HepG2 (cell line): ENCODE results near the gene SLC2A5. TPM values are rescaled to one million over a fixed set of nuclear protein-coding genes. Genes with fewer than 3 reads are reported as not detected.

Experiments used
- ATAC-seq: fragments of 200-7000 bp; cut with Tn5 transposase; 3 replicates; pipeline ENCODE4 v1.9.1; 2020; ENCODE audit warnings: mild to moderate bottlenecking, moderate library complexity
- BruUV-seq: library from RNA; stranded (reverse); fragments of 400-500 nt; replicated peaks from 2 replicates; lab custom pipeline; 2021; lab: Mats Ljungman, UMichigan
- CTCF ChIA-PET: fragments of 300-600 bp; formaldehyde crosslinking; extraction: SDS; loops from one replicate; lab custom pipeline; 2021; ENCODE audit warnings: low total read pairs, inconsistent platforms, low intra/inter-chr PET ratio; lab: Yijun Ruan, JAX
- POLR2A ChIA-PET: fragments of 350-600 bp; sonication (Branson Sonifier 250); formaldehyde crosslinking; loops from one replicate; lab custom pipeline; 2020; ENCODE audit warnings: antibody characterized with exemption, inconsistent platforms; lab: Yijun Ruan, JAX
- DNase-seq: peaks from one replicate; pipeline ENCODE4 v3.0.0-alpha.2; 2015; ENCODE audit warnings: low spot score
- FAIRE-seq: peaks from 3 replicates; lab custom pipeline; 2011; peaks lifted over from hg19 to GRCh38; lab: Jason Lieb, UNC
- H2AFZ ChIP-seq: one replicate; pipeline ENCODE4 v1.6.1; 2011; ENCODE audit warnings: low read length, inconsistent platforms
- H3K27ac ChIP-seq: fragments of 300-600 bp; 3 replicates; pipeline ENCODE4 v1.8.0; 2011; ENCODE audit warnings: mixed run types, mild to moderate bottlenecking, mixed read lengths, low read length, inconsistent platforms; ENCODE audit not compliant: insufficient read depth; ENCODE audit errors: extremely low read length
- H3K27me3 ChIP-seq, 2 experiments: fragments of 200-600 bp in 1 of 2; 2 replicates in 1 of 2; 3 replicates in 1 of 2; pipeline versions ENCODE4 v1.6.0 to v1.8.0; 2011; ENCODE audit warnings: low read length in 2 of 2, mild to moderate bottlenecking in 2 of 2, moderate library complexity in 2 of 2, inconsistent platforms in 1 of 2; ENCODE audit not compliant: insufficient read depth in 2 of 2, control insufficient read depth in 1 of 2
- H3K36me3 ChIP-seq, 2 experiments: fragments of 200-600 bp in 1 of 2; replicated peaks in 1 of 2; 2 replicates in 1 of 2; 3 replicates in 1 of 2; pipeline versions ENCODE4 v1.5.1 to v1.8.0; 2011; ENCODE audit warnings: low read length in 2 of 2, inconsistent platforms in 1 of 2; ENCODE audit not compliant: insufficient read depth in 2 of 2, control insufficient read depth in 1 of 2
- H3K4me1 ChIP-seq: 2 replicates; pipeline ENCODE4 v1.5.1; 2012; ENCODE audit warnings: low read length, inconsistent platforms; ENCODE audit not compliant: insufficient read depth
- H3K4me2 ChIP-seq: 2 replicates; pipeline ENCODE4 v1.6.0; 2011; ENCODE audit warnings: low read depth, low read length, inconsistent platforms
- H3K4me3 ChIP-seq, 3 experiments: fragments of 200-600 bp in 1 of 3; sonication (generic), shearing (Covaris generic) in 1 of 3; replicated peaks in 1 of 3; 2 replicates each; pipeline ENCODE4 v1.5.1; 2011 to 2016; ENCODE audit warnings: low read length in 3 of 3, inconsistent platforms in 2 of 3, low read depth in 2 of 3, mild to moderate bottlenecking in 2 of 3, control low read depth in 1 of 3, mixed read lengths in 1 of 3; ENCODE audit not compliant: insufficient read depth in 1 of 3
- H3K79me2 ChIP-seq: one replicate; pipeline ENCODE4 v1.6.1; 2011; ENCODE audit warnings: low read length, inconsistent platforms; ENCODE audit not compliant: insufficient read depth
- H3K9ac ChIP-seq: 2 replicates; pipeline ENCODE4 v1.6.0; 2011; ENCODE audit warnings: mild to moderate bottlenecking, low read depth, low read length, inconsistent platforms; ENCODE audit not compliant: insufficient read depth
- H3K9me3 ChIP-seq: 2 replicates; pipeline ENCODE4 v1.5.1; 2012; ENCODE audit warnings: mild to moderate bottlenecking, low read length
- H4K20me1 ChIP-seq: 2 replicates; pipeline ENCODE4 v1.6.0; 2011; ENCODE audit warnings: inconsistent platforms, mild to moderate bottlenecking, low read length, moderate library complexity; ENCODE audit not compliant: insufficient read depth
- FOXA1 ChIP-seq, 2 experiments: fragments of 450-650 bp in 1 of 2; sonication (generic) in 1 of 2; formaldehyde crosslinking in 1 of 2; IDR thresholded peaks; 2 replicates each; pipeline versions ENCODE4 v1.4.0 to v1.6.1; 2016 to 2020; ENCODE audit warnings: missing genetic modification reagents in 1 of 2
- HNRNPUL1 ChIP-seq: fragments of 200-400 bp; formaldehyde crosslinking; IDR thresholded peaks from 2 replicates; pipeline ENCODE4 v1.6.1; 2017; ENCODE audit warnings: low read depth, mild to moderate bottlenecking, low read length, moderate library complexity
- JUNB ChIP-seq: sonication (generic); formaldehyde crosslinking; IDR thresholded peaks from 2 replicates; pipeline ENCODE4 v1.8.0; 2022; ENCODE audit warnings: missing genetic modification reagents, mild to moderate bottlenecking, borderline replicate concordance
- NCOA1 ChIP-seq: sonication (generic); formaldehyde crosslinking; IDR thresholded peaks from 2 replicates; pipeline ENCODE4 v1.9.0; 2021; ENCODE audit warnings: missing genetic modification reagents
- PCBP2 ChIP-seq: fragments of 200-400 bp; formaldehyde crosslinking; optimal IDR thresholded peaks from 2 replicates; pipeline ENCODE3; 2018; ENCODE audit warnings: low read length, low read depth; ENCODE audit not compliant: poor library complexity, severe bottlenecking
- RCOR2 ChIP-seq: IDR thresholded peaks from 2 replicates; pipeline ENCODE4 v1.6.1; 2016; ENCODE audit warnings: missing biosample characterization, missing genetic modification reagents
- U2AF2 ChIP-seq: fragments of 200-400 bp; formaldehyde crosslinking; IDR thresholded peaks from 2 replicates; pipeline ENCODE4 v1.6.1; 2017; ENCODE audit warnings: low read depth, mild to moderate bottlenecking, low read length
- ZBTB42 ChIP-seq: sonication (generic); formaldehyde crosslinking; IDR thresholded peaks from 2 replicates; pipeline ENCODE4 v1.5.0; 2020; ENCODE audit warnings: mild to moderate bottlenecking, missing genetic modification reagents
- ZFP37 ChIP-seq: sonication (generic); formaldehyde crosslinking; IDR thresholded peaks from 2 replicates; pipeline ENCODE4 v1.4.0; 2020; ENCODE audit warnings: missing genetic modification reagents, borderline replicate concordance
- ZNF709 ChIP-seq: sonication (generic); formaldehyde crosslinking; IDR thresholded peaks from 2 replicates; pipeline ENCODE4 v1.5.0; 2020; ENCODE audit warnings: mild to moderate bottlenecking, missing genetic modification reagents
- ZNF776 ChIP-seq: sonication (generic); formaldehyde crosslinking; IDR thresholded peaks from 2 replicates; pipeline ENCODE4 v1.4.0; 2020; ENCODE audit warnings: mild to moderate bottlenecking, missing genetic modification reagents
- WGBS: methylation state at CpG from one replicate; pipeline ENCODE4 v1.1.6; 2017; ENCODE audit warnings: low lambda C conversion rate; 5-methylcytosine and 5-hydroxymethylcytosine counted together
- in situ Hi-C: cut with HindIII; loops from 2 replicates; pipeline ENCODE4 v1.10.0; 2017; ENCODE audit warnings: low pct_unique_long_range_greater_than_20kb; ENCODE audit not compliant: extremely low pct_ligation_motif_present
- intact Hi-C: fragments of 100-400 bp; cut with micrococcal nuclease; formaldehyde crosslinking; loops from one replicate; pipeline ENCODE4 v1.10.0; 2022; ENCODE audit not compliant: unreplicated experiment
- polyA plus RNA-seq, 8 experiments: library from polyadenylated mRNA; depleted of rRNA in 3 of 8; stranded (reverse) in 7 of 8; unstranded in 1 of 8; fragments of >200 nt; fragmentation: Illumina TruSeq in 4 of 8; extraction: Trizol in 4 of 8; gene quantifications; 2 replicates each; pipeline versions ENCODE4 v1.2.1 to v1.2.3, GENCODE V29; 2011 to 2016; ENCODE audit warnings: low read depth in 4 of 8, missing spikeins in 1 of 8, mixed read lengths in 1 of 8; ENCODE audit not compliant: insufficient read depth in 1 of 8
- total RNA-seq, 5 experiments: library from RNA; depleted of rRNA; stranded (reverse); fragments of >200 nt; fragmentation: Illumina TruSeq; extraction: Trizol; gene quantifications; 2 replicates each; pipeline ENCODE4 v1.2.3, GENCODE V29; 2016; ENCODE audit warnings: low read depth in 1 of 5
- TF ChIP-seq, protein P1 (sequence below): sonication (generic); formaldehyde crosslinking; IDR thresholded peaks from 2 replicates; pipeline ENCODE4 v1.5.0; 2020; ENCODE audit warnings: mild to moderate bottlenecking, missing genetic modification reagents

Gene SLC2A5
- total and polyA plus RNA-seq, 2 of the 13 experiments (the other 11 are each of a cell fraction or from before 2014, with no cell fraction given): 0.04 to 0.54 TPM

GRCh38 chr1:9071554-9072235, 2.3 kb upstream of the SLC2A5 start (continued):
- TF ChIP-seq, protein P1, sequence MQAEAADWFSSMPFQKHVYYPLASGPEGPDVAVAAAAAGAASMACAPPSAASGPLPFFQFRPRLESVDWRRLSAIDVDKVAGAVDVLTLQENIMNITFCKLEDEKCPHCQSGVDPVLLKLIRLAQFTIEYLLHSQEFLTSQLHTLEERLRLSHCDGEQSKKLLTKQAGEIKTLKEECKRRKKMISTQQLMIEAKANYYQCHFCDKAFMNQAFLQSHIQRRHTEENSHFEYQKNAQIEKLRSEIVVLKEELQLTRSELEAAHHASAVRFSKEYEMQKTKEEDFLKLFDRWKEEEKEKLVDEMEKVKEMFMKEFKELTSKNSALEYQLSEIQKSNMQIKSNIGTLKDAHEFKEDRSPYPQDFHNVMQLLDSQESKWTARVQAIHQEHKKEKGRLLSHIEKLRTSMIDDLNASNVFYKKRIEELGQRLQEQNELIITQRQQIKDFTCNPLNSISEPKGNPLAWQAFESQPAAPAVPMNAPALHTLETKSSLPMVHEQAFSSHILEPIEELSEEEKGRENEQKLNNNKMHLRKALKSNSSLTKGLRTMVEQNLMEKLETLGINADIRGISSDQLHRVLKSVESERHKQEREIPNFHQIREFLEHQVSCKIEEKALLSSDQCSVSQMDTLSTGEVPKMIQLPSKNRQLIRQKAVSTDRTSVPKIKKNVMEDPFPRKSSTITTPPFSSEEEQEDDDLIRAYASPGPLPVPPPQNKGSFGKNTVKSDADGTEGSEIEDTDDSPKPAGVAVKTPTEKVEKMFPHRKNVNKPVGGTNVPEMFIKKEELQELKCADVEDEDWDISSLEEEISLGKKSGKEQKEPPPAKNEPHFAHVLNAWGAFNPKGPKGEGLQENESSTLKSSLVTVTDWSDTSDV: no peak
- TF ChIP-seq NCOA1: no peak
- no peak for TF ChIP-seq ZFP37 (CRISPR knock-in tag)

DNA sequence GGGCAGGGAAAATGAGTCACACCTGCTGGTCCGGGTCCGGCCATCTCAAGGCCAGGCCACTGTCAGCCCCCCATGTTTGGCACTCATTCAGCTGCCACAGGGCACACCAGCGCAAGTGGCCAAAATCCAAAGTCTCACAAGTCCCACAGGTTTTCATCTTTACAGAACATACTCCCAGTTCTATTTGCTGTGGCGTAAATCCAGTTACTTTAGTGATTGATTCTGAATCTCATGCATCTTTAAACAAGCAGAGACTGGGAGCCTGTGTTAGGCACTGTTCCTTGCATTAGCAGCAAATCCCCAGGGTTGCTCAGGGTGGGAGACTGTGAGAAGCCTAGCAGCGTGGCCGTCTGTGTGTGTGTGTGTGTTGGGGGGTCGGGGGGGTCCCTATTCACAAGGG, 1.1 kb upstream of the SLC2A5 start:
- intact Hi-C loops: no loop called here
- Histone ChIP-seq H3K36me3 (no peaks in the 10 kb centered on the region), H3K4me3 (no peak overlapping the region), H3K9ac (no peak overlapping the region), H3K9me3 (no peaks in the 10 kb centered on the region), H3K27me3 (peaks cover 2 to 10% of the 10 kb centered on the region in 2 experiments; a peak in 4 of 5 replicates), H3K4me1 (peaks cover 58% of the 10 kb centered on the region), H2AFZ (no peak overlapping the region), H3K27ac (no peak overlapping the region), H4K20me1 (no peaks in the 10 kb centered on the region), H3K79me2 (no peaks in the 10 kb centered on the region), H3K4me2 (no peak overlapping the region)
- ChIA-PET CTCF (no interaction called here), POLR2A (no interaction called here)
- no peak for DNase-seq
- no peak for FAIRE-seq
- WGBS: 3% methylated on average over 7 of the region's 7 CpGs
- in situ Hi-C loops: no loop called here
- BruUV-seq: no TSS peak
- no peak for ATAC-seq
- TF ChIP-seq JUNB (CRISPR knock-in tag) (no peak), ZNF776 (CRISPR knock-in tag) (no peak), ZBTB42 (CRISPR knock-in tag) (no peak), ZNF709 (CRISPR knock-in tag) (no peak), HNRNPUL1 (no peak), PCBP2 (no peak), ZFP37 (CRISPR knock-in tag) (no peak), U2AF2 (no peak), FOXA1 (IDR thresholded peaks at IDR 0.05) (no peak), FOXA1 (CRISPR knock-in tag; IDR thresholded peaks at IDR 0.05) (no peak), RCOR2 (no peak)
